KOPT-K1 (cell line): ENCODE measurements around the gene VAT1L.

Source experiments
- H3K27ac ChIP-seq: fragments of 200-600 bp; sonication (generic); 2 replicates; pipeline ENCODE4 v1.5.1; 2016; ENCODE audit warnings: antibody characterized with exemption, mild to moderate bottlenecking, low read depth, low read length; ENCODE audit not compliant: poor library complexity, severe bottlenecking
- H3K36me3 ChIP-seq: fragments of 200-600 bp; sonication (generic); 2 replicates; pipeline ENCODE4 v1.5.1; 2017; ENCODE audit warnings: antibody characterized with exemption, mild to moderate bottlenecking, low read length, moderate library complexity; ENCODE audit not compliant: insufficient read depth
- H3K9me3 ChIP-seq: fragments of 200-600 bp; sonication (generic); 2 replicates; pipeline ENCODE4 v1.5.1; 2017; ENCODE audit warnings: antibody characterized with exemption, low read length, mild to moderate bottlenecking; ENCODE audit not compliant: insufficient read depth, poor library complexity, severe bottlenecking

Gene VAT1L

GRCh38 chr16:78005881-78006280 lies 217.5 kb downstream of the VAT1L start:
- Histone ChIP-seq H3K9me3 (no peaks in the 10 kb centered on the region), H3K36me3 (no peaks in the 10 kb centered on the region), H3K27ac (no peak overlapping the region)

GRCh38 chr16:78007121-78007520 lies 218.8 kb downstream of the VAT1L start:
- H3K36me3 ChIP-seq = no peaks in the 10 kb centered on the region
- no peak overlapping the region for H3K27ac ChIP-seq
- no peaks in the 10 kb centered on the region for H3K9me3 ChIP-seq

- Histone ChIP-seq H3K27ac (no peak within 1 kb of the TSS), H3K9me3 (no peaks in the 10 kb centered on the region), H3K36me3 (no peaks in the 10 kb centered on the region)
Observed at GRCh38 chr16:78022347-78023060, 234.1 kb downstream of the VAT1L start, which contains the start of gene CLEC3A. Gene CLEC3A, plus strand, starts transcription at chr16:78022548. Its CDS starts 79 bp downstream, at chr16:78022627.

- no peak overlapping the region for H3K27ac ChIP-seq
- H3K9me3 ChIP-seq = no peaks in the 10 kb centered on the region
- H3K36me3 ChIP-seq = no peaks in the 10 kb centered on the region
Observed at GRCh38 chr16:78024159-78024558, 235.8 kb downstream of the VAT1L start.

- H3K36me3 ChIP-seq = no peaks in the 10 kb centered on the region
- no peak overlapping the region for H3K27ac ChIP-seq
- H3K9me3 ChIP-seq = no peaks in the 10 kb centered on the region
Observed at GRCh38 chr16:78025631-78026030, 237.3 kb downstream of the VAT1L start.

- Histone ChIP-seq H3K27ac (no peak overlapping the region), H3K9me3 (no peaks in the 10 kb centered on the region), H3K36me3 (no peaks in the 10 kb centered on the region)
Observed at GRCh38 chr16:78028018-78028417, 239.7 kb downstream of the VAT1L start.
